HepG2 (cell line): ENCODE data around the gene TMEM178A. TPM values are rescaled to one million over a fixed set of nuclear protein-coding genes. Genes with fewer than 3 reads are reported as not detected.

ENCODE experiments used
- ATAC-seq: fragments of 200-7000 bp; cut with Tn5 transposase; 3 replicates; pipeline ENCODE4 v1.9.1; 2020; ENCODE audit warnings: mild to moderate bottlenecking, moderate library complexity
- BruUV-seq: library from RNA; stranded (reverse); fragments of 400-500 nt; replicated peaks from 2 replicates; lab custom pipeline; 2021; lab: Mats Ljungman, UMichigan
- CTCF ChIA-PET: fragments of 300-600 bp; formaldehyde crosslinking; extraction: SDS; loops from one replicate; lab custom pipeline; 2021; ENCODE audit warnings: low total read pairs, inconsistent platforms, low intra/inter-chr PET ratio; lab: Yijun Ruan, JAX
- POLR2A ChIA-PET: fragments of 350-600 bp; sonication (Branson Sonifier 250); formaldehyde crosslinking; loops from one replicate; lab custom pipeline; 2020; ENCODE audit warnings: antibody characterized with exemption, inconsistent platforms; lab: Yijun Ruan, JAX
- DNase-seq: peaks from one replicate; pipeline ENCODE4 v3.0.0-alpha.2; 2015; ENCODE audit warnings: low spot score
- FAIRE-seq: peaks from 3 replicates; lab custom pipeline; 2011; peaks lifted over from hg19 to GRCh38; lab: Jason Lieb, UNC
- H2AFZ ChIP-seq: one replicate; pipeline ENCODE4 v1.6.1; 2011; ENCODE audit warnings: low read length, inconsistent platforms
- H3K27ac ChIP-seq: fragments of 300-600 bp; 3 replicates; pipeline ENCODE4 v1.8.0; 2011; ENCODE audit warnings: mixed run types, mild to moderate bottlenecking, mixed read lengths, low read length, inconsistent platforms; ENCODE audit not compliant: insufficient read depth; ENCODE audit errors: extremely low read length
- H3K27me3 ChIP-seq, 2 experiments: fragments of 200-600 bp in 1 of 2; 2 replicates in 1 of 2; 3 replicates in 1 of 2; pipeline versions ENCODE4 v1.6.0 to v1.8.0; 2011; ENCODE audit warnings: low read length in 2 of 2, mild to moderate bottlenecking in 2 of 2, moderate library complexity in 2 of 2, inconsistent platforms in 1 of 2; ENCODE audit not compliant: insufficient read depth in 2 of 2, control insufficient read depth in 1 of 2
- H3K36me3 ChIP-seq, 2 experiments: fragments of 200-600 bp in 1 of 2; replicated peaks in 1 of 2; 2 replicates in 1 of 2; 3 replicates in 1 of 2; pipeline versions ENCODE4 v1.5.1 to v1.8.0; 2011; ENCODE audit warnings: low read length in 2 of 2, inconsistent platforms in 1 of 2; ENCODE audit not compliant: insufficient read depth in 2 of 2, control insufficient read depth in 1 of 2
- H3K4me1 ChIP-seq: 2 replicates; pipeline ENCODE4 v1.5.1; 2012; ENCODE audit warnings: low read length, inconsistent platforms; ENCODE audit not compliant: insufficient read depth
- H3K4me2 ChIP-seq: 2 replicates; pipeline ENCODE4 v1.6.0; 2011; ENCODE audit warnings: low read depth, low read length, inconsistent platforms
- H3K4me3 ChIP-seq, 3 experiments: fragments of 200-600 bp in 1 of 3; sonication (generic), shearing (Covaris generic) in 1 of 3; replicated peaks in 1 of 3; 2 replicates each; pipeline ENCODE4 v1.5.1; 2011 to 2016; ENCODE audit warnings: low read length in 3 of 3, inconsistent platforms in 2 of 3, low read depth in 2 of 3, mild to moderate bottlenecking in 2 of 3, control low read depth in 1 of 3, mixed read lengths in 1 of 3; ENCODE audit not compliant: insufficient read depth in 1 of 3
- H3K79me2 ChIP-seq: one replicate; pipeline ENCODE4 v1.6.1; 2011; ENCODE audit warnings: low read length, inconsistent platforms; ENCODE audit not compliant: insufficient read depth
- H3K9ac ChIP-seq: 2 replicates; pipeline ENCODE4 v1.6.0; 2011; ENCODE audit warnings: mild to moderate bottlenecking, low read depth, low read length, inconsistent platforms; ENCODE audit not compliant: insufficient read depth
- H3K9me3 ChIP-seq: 2 replicates; pipeline ENCODE4 v1.5.1; 2012; ENCODE audit warnings: mild to moderate bottlenecking, low read length
- H4K20me1 ChIP-seq: 2 replicates; pipeline ENCODE4 v1.6.0; 2011; ENCODE audit warnings: inconsistent platforms, mild to moderate bottlenecking, low read length, moderate library complexity; ENCODE audit not compliant: insufficient read depth
- KAT8 ChIP-seq: IDR thresholded peaks from 2 replicates; pipeline ENCODE4 v1.6.1; 2016; ENCODE audit warnings: missing genetic modification reagents, missing compliant biosample characterization
- MATR3 ChIP-seq: sonication (generic); formaldehyde crosslinking; IDR thresholded peaks from 2 replicates; pipeline ENCODE4 v1.4.0; 2020; ENCODE audit warnings: missing genetic modification reagents
- MTA3 ChIP-seq: sonication (generic); formaldehyde crosslinking; IDR thresholded peaks from 2 replicates; pipeline ENCODE4 v1.4.0; 2020; ENCODE audit warnings: missing genetic modification reagents
- RARG ChIP-seq: sonication (generic); formaldehyde crosslinking; IDR thresholded peaks from 2 replicates; pipeline ENCODE4 v1.4.0; 2020; ENCODE audit warnings: low read depth, mild to moderate bottlenecking, missing genetic modification reagents
- RFXANK ChIP-seq: IDR thresholded peaks from 2 replicates; pipeline ENCODE4 v1.6.1; 2016
- SUZ12 ChIP-seq: fragments of 150-350 bp; IDR thresholded peaks from 2 replicates; pipeline ENCODE4 v1.6.1; 2014; ENCODE audit warnings: low read depth, low read length
- ZNF30 ChIP-seq: sonication (generic); formaldehyde crosslinking; IDR thresholded peaks from 2 replicates; pipeline ENCODE4 v1.5.0; 2020; ENCODE audit warnings: mild to moderate bottlenecking, missing genetic modification reagents
- ZNF326 ChIP-seq: sonication (generic); formaldehyde crosslinking; IDR thresholded peaks from 2 replicates; pipeline ENCODE4 v1.4.0; 2020; ENCODE audit warnings: missing genetic modification reagents, borderline replicate concordance
- ZNF839 ChIP-seq: sonication (generic); formaldehyde crosslinking; IDR thresholded peaks from 2 replicates; pipeline ENCODE4 v1.4.0; 2020; ENCODE audit warnings: missing genetic modification reagents, mild to moderate bottlenecking, borderline replicate concordance
- WGBS: methylation state at CpG from one replicate; pipeline ENCODE4 v1.1.6; 2017; ENCODE audit warnings: low lambda C conversion rate; 5-methylcytosine and 5-hydroxymethylcytosine counted together
- in situ Hi-C: cut with HindIII; loops from 2 replicates; pipeline ENCODE4 v1.10.0; 2017; ENCODE audit warnings: low pct_unique_long_range_greater_than_20kb; ENCODE audit not compliant: extremely low pct_ligation_motif_present
- intact Hi-C: fragments of 100-400 bp; cut with micrococcal nuclease; formaldehyde crosslinking; loops from one replicate; pipeline ENCODE4 v1.10.0; 2022; ENCODE audit not compliant: unreplicated experiment
- polyA plus RNA-seq, 8 experiments: library from polyadenylated mRNA; depleted of rRNA in 3 of 8; stranded (reverse) in 7 of 8; unstranded in 1 of 8; fragments of >200 nt; fragmentation: Illumina TruSeq in 4 of 8; extraction: Trizol in 4 of 8; gene quantifications; 2 replicates each; pipeline versions ENCODE4 v1.2.1 to v1.2.3, GENCODE V29; 2011 to 2016; ENCODE audit warnings: low read depth in 4 of 8, missing spikeins in 1 of 8, mixed read lengths in 1 of 8; ENCODE audit not compliant: insufficient read depth in 1 of 8
- total RNA-seq, 5 experiments: library from RNA; depleted of rRNA; stranded (reverse); fragments of >200 nt; fragmentation: Illumina TruSeq; extraction: Trizol; gene quantifications; 2 replicates each; pipeline ENCODE4 v1.2.3, GENCODE V29; 2016; ENCODE audit warnings: low read depth in 1 of 5
- TF ChIP-seq, protein P1 (sequence below): sonication (generic); formaldehyde crosslinking; IDR thresholded peaks from 2 replicates; pipeline ENCODE4 v1.5.0; 2020; ENCODE audit warnings: missing genetic modification reagents

The TMEM178A gene
- total and polyA plus RNA-seq, 2 of the 13 experiments (the other 11 are each of a cell fraction or from before 2014, with no cell fraction given): 0.38 to 3.3 TPM

- no peaks in the 10 kb centered on the region for H4K20me1 ChIP-seq
- intact Hi-C loops (no loop called here), in situ Hi-C loops (no loop called here)
- no peaks in the 10 kb centered on the region for H3K9me3 ChIP-seq
- TF ChIP-seq KAT8 (CRISPR knock-in tag) (no peak), ZNF30 (CRISPR knock-in tag) (no peak), MATR3 (CRISPR knock-in tag) (no peak)
- WGBS: 54% methylated on average over 9 of the region's 9 CpGs
- no peak overlapping the region for H3K4me3 ChIP-seq
- H2AFZ ChIP-seq: no peak overlapping the region
- no peaks in the 10 kb centered on the region; the same call in 1 of the 2 replicates for H3K4me1 ChIP-seq
- no peaks in the 10 kb centered on the region for H3K36me3 ChIP-seq
- H3K79me2 ChIP-seq: no peaks in the 10 kb centered on the region
- H3K27me3 ChIP-seq: peaks cover 0 to 24% of the 10 kb centered on the region in 2 experiments; a peak in 2 of 5 replicates
- H3K4me2 ChIP-seq: no peak overlapping the region
- no peak overlapping the region for H3K27ac ChIP-seq
- H3K9ac ChIP-seq: no peak overlapping the region
- DNase-seq (no peak), ATAC-seq (no peak), FAIRE-seq (peak; percentile 46)
- CTCF ChIA-PET: no interaction called here
- POLR2A ChIA-PET: no interaction called here
- no TSS peak for BruUV-seq
Measured at GRCh38 chr2:39625193-39625926, 40.4 kb upstream of the TMEM178A start.

DNA sequence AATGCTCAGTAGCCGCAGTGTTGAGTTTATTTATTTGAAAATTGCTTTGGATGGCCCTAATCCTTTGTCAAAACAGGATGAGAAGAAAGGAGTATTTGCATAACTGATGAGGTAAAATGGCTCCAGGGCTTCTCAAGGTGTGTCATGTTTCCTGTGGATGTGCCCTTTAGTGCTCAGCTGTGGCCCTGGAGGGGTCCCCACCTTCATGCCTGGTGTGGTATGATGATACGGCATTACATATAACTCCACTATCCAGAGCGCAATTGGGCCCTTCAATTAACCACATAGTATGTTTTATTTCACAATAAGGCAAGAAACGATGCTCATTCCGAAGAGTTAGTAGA, 39.8 kb upstream of the TMEM178A start:
- FAIRE-seq (no peak), ATAC-seq (no peak), DNase-seq (no peak)
- intact Hi-C loops: no loop called here
- H3K9me3 ChIP-seq: no peaks in the 10 kb centered on the region
- no peak overlapping the region for H3K9ac ChIP-seq
- WGBS: 55% methylated on average over 5 of the region's 5 CpGs
- in situ Hi-C loops: no loop called here
- no peak overlapping the region for H3K27ac ChIP-seq
- H4K20me1 ChIP-seq: no peaks in the 10 kb centered on the region
- no peak overlapping the region for H3K4me3 ChIP-seq
- peaks cover 0 to 24% of the 10 kb centered on the region in 2 experiments; a peak in 2 of 5 replicates for H3K27me3 ChIP-seq
- BruUV-seq: no TSS peak
- no peaks in the 10 kb centered on the region; the same call in 1 of the 2 replicates for H3K4me1 ChIP-seq
- H3K79me2 ChIP-seq: no peaks in the 10 kb centered on the region
- no peak overlapping the region for H3K4me2 ChIP-seq
- no peaks in the 10 kb centered on the region for H3K36me3 ChIP-seq
- ChIA-PET POLR2A (no interaction called here), CTCF (no interaction called here)
- no peak overlapping the region for H2AFZ ChIP-seq
- TF ChIP-seq, protein P1, sequence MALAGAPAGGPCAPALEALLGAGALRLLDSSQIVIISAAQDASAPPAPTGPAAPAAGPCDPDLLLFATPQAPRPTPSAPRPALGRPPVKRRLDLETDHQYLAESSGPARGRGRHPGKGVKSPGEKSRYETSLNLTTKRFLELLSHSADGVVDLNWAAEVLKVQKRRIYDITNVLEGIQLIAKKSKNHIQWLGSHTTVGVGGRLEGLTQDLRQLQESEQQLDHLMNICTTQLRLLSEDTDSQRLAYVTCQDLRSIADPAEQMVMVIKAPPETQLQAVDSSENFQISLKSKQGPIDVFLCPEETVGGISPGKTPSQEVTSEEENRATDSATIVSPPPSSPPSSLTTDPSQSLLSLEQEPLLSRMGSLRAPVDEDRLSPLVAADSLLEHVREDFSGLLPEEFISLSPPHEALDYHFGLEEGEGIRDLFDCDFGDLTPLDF (CRISPR knock-in tag): no peak
- TF ChIP-seq RARG (CRISPR knock-in tag) (no peak), ZNF326 (CRISPR knock-in tag) (no peak), RFXANK (no peak), ZNF839 (CRISPR knock-in tag) (no peak), SUZ12 (no peak), MTA3 (CRISPR knock-in tag) (no peak)
